H1 (cell line): ENCODE results near the gene NXPE1. TPM values are rescaled to one million over a fixed set of nuclear protein-coding genes. Genes with fewer than 3 reads are reported as not detected.

Experiments used
- CTCF ChIA-PET: fragments of 300-600 bp; sonication (Branson Sonifier 250); formaldehyde crosslinking; loops from one replicate; lab custom pipeline; 2021; ENCODE audit not compliant: partially characterized antibody; lab: Charles Lee
- POLR2A ChIA-PET: fragments of 300-600 bp; sonication (Branson Sonifier 250); formaldehyde crosslinking; loops from one replicate; lab custom pipeline; 2021; ENCODE audit warnings: inconsistent platforms; ENCODE audit not compliant: partially characterized antibody; lab: Charles Lee
- DNase-seq, 2 experiments: peaks; one replicate each; pipeline versions ENCODE4 v3.0.0 to v3.0.0-alpha.2; 2010 to 2022; ENCODE audit warnings: low spot score in 2 of 2, low read depth in 1 of 2, mixed read lengths in 1 of 2
- FAIRE-seq: peaks from 2 replicates; lab custom pipeline; 2011; peaks lifted over from hg19 to GRCh38; lab: Jason Lieb, UNC
- H2AFZ ChIP-seq: 2 replicates; pipeline ENCODE4 v1.8.1; 2012; ENCODE audit warnings: low read length, inconsistent platforms
- H2AK5ac ChIP-seq: 2 replicates; pipeline ENCODE4 v1.6.1; 2013; ENCODE audit warnings: low read depth, low read length
- H2BK120ac ChIP-seq: replicated peaks from 2 replicates; pipeline ENCODE3; 2013; ENCODE audit warnings: low read depth, low read length, inconsistent platforms
- H2BK12ac ChIP-seq: 2 replicates; pipeline ENCODE4 v1.6.1; 2013; ENCODE audit warnings: low read depth, low read length
- H2BK15ac ChIP-seq: 2 replicates; pipeline ENCODE4 v1.6.1; 2013; ENCODE audit warnings: low read length
- H2BK20ac ChIP-seq: 2 replicates; pipeline ENCODE4 v1.6.1; 2013; ENCODE audit warnings: low read length
- H2BK5ac ChIP-seq: 2 replicates; pipeline ENCODE4 v1.6.1; 2013; ENCODE audit warnings: low read depth, low read length
- H3K14ac ChIP-seq: 2 replicates; pipeline ENCODE4 v1.6.1; 2013; ENCODE audit warnings: inconsistent platforms; ENCODE audit not compliant: insufficient read length
- H3K18ac ChIP-seq: 2 replicates; pipeline ENCODE4 v1.6.1; 2013; ENCODE audit warnings: low read length; ENCODE audit errors: extremely low read depth
- H3K23ac ChIP-seq: 2 replicates; pipeline ENCODE4 v1.6.1; 2013; ENCODE audit warnings: inconsistent platforms; ENCODE audit not compliant: insufficient read length
- H3K23me2 ChIP-seq: 2 replicates; pipeline ENCODE4 v1.6.1; 2013; ENCODE audit warnings: low read depth, low read length
- H3K27ac ChIP-seq: 2 replicates; pipeline ENCODE4 v1.6.1; 2011; ENCODE audit warnings: low read depth, low read length, inconsistent platforms
- H3K27me3 ChIP-seq, 4 experiments: replicated peaks in 1 of 4; 1 replicate in 1 of 4; 2 replicates in 3 of 4; pipeline versions ENCODE4 v1.6.1 to v1.8.1; 2011 to 2013; ENCODE audit warnings: low read length in 3 of 4, mild to moderate bottlenecking in 3 of 4, inconsistent platforms in 2 of 4, mixed read lengths in 2 of 4, moderate library complexity in 1 of 4; ENCODE audit not compliant: control insufficient read depth in 3 of 4, insufficient read depth in 3 of 4; ENCODE audit errors: extremely low read depth in 1 of 4
- H3K36me3 ChIP-seq, 4 experiments: 2 replicates each; pipeline versions ENCODE4 v1.6.1 to v1.8.1; 2011 to 2013; ENCODE audit warnings: mild to moderate bottlenecking in 4 of 4, low read length in 3 of 4, moderate library complexity in 2 of 4, control low read depth in 1 of 4, inconsistent platforms in 1 of 4; ENCODE audit not compliant: insufficient read depth in 4 of 4, control insufficient read depth in 2 of 4
- H3K4ac ChIP-seq: replicated peaks from 2 replicates; pipeline ENCODE3; 2013; ENCODE audit warnings: low read length, low read depth, mixed read lengths, inconsistent platforms; ENCODE audit not compliant: insufficient read length
- H3K4me1 ChIP-seq, 4 experiments: replicated peaks in 1 of 4; 1 replicate in 1 of 4; 2 replicates in 3 of 4; pipeline versions ENCODE4 v1.6.1 to v1.8.1; 2011 to 2013; ENCODE audit warnings: low read length in 3 of 4, inconsistent platforms in 2 of 4, mixed read lengths in 1 of 4; ENCODE audit not compliant: insufficient read depth in 4 of 4, control insufficient read depth in 3 of 4
- H3K4me2 ChIP-seq, 2 experiments: 2 replicates each; pipeline versions ENCODE4 v1.6.1 to v1.8.1; 2011 to 2013; ENCODE audit warnings: low read depth in 2 of 2, low read length in 2 of 2, control low read depth in 1 of 2, inconsistent platforms in 1 of 2, mild to moderate bottlenecking in 1 of 2; ENCODE audit not compliant: insufficient read depth in 1 of 2
- H3K4me3 ChIP-seq, 4 experiments: fragments of 200-600, 300-600 bp in 1 of 4; sonication (generic), shearing (Covaris generic), sonication (Bioruptor Twin) in 1 of 4; 2 replicates each; pipeline versions ENCODE4 v1.5.1 to v1.8.1; 2011 to 2016; ENCODE audit warnings: low read length in 4 of 4, low read depth in 3 of 4, control low read depth in 2 of 4, inconsistent platforms in 2 of 4, mild to moderate bottlenecking in 2 of 4, mixed read lengths in 1 of 4, moderate library complexity in 1 of 4; ENCODE audit not compliant: insufficient read depth in 2 of 4; ENCODE audit errors: extremely low read depth in 1 of 4
- H3K56ac ChIP-seq: replicated peaks from 2 replicates; pipeline ENCODE3; 2013; ENCODE audit warnings: low read depth, mild to moderate bottlenecking, mixed read lengths, low read length, inconsistent platforms; ENCODE audit not compliant: insufficient read length
- H3K79me1 ChIP-seq: 2 replicates; pipeline ENCODE4 v1.6.1; 2013; ENCODE audit warnings: low read depth, low read length, control low read depth
- H3K79me2 ChIP-seq, 2 experiments: 2 replicates each; pipeline versions ENCODE4 v1.6.1 to v1.8.1; 2012 to 2013; ENCODE audit warnings: low read length in 2 of 2, mild to moderate bottlenecking in 2 of 2, inconsistent platforms in 1 of 2; ENCODE audit not compliant: insufficient read depth in 2 of 2, control insufficient read depth in 1 of 2
- H3K9ac ChIP-seq, 4 experiments: replicated peaks in 1 of 4; 1 replicate in 1 of 4; 2 replicates in 3 of 4; pipeline versions ENCODE4 v1.6.1 to v1.8.1; 2011 to 2013; ENCODE audit warnings: low read depth in 3 of 4, low read length in 3 of 4, control low read depth in 2 of 4, mild to moderate bottlenecking in 2 of 4, moderate library complexity in 2 of 4, inconsistent platforms in 1 of 4; ENCODE audit errors: extremely low read depth in 1 of 4
- H3K9me3 ChIP-seq, 2 experiments: 2 replicates each; pipeline versions ENCODE4 v1.6.1 to v1.8.1; 2012 to 2013; ENCODE audit warnings: mild to moderate bottlenecking in 2 of 2, moderate library complexity in 2 of 2, control low read depth in 1 of 2, inconsistent platforms in 1 of 2, low read depth in 1 of 2, low read length in 1 of 2, mixed read lengths in 1 of 2; ENCODE audit not compliant: insufficient read depth in 2 of 2
- H4K20me1 ChIP-seq, 2 experiments: replicated peaks in 1 of 2; 2 replicates each; pipeline versions ENCODE3 to v1.8.1; 2011 to 2013; ENCODE audit warnings: inconsistent platforms in 2 of 2, low read length in 2 of 2, mild to moderate bottlenecking in 1 of 2; ENCODE audit not compliant: insufficient read depth in 2 of 2, control insufficient read depth in 1 of 2
- H4K5ac ChIP-seq: 2 replicates; pipeline ENCODE4 v1.6.1; 2013; ENCODE audit warnings: low read length, low read depth, mixed read lengths, inconsistent platforms; ENCODE audit not compliant: insufficient read length
- H4K8ac ChIP-seq: 2 replicates; pipeline ENCODE4 v1.8.0; 2013; ENCODE audit warnings: mild to moderate bottlenecking, moderate library complexity, low read length, inconsistent platforms; ENCODE audit not compliant: insufficient read depth; ENCODE audit errors: extremely low read depth
- H4K91ac ChIP-seq: replicated peaks from 2 replicates; pipeline ENCODE3; 2013; ENCODE audit warnings: low read length, mixed read lengths, inconsistent platforms; ENCODE audit not compliant: insufficient read length
- EP300 ChIP-seq, 2 experiments: IDR thresholded peaks; 1 replicate in 1 of 2; 2 replicates in 1 of 2; pipeline ENCODE4 v1.6.1; 2011 to 2012; ENCODE audit warnings: low read depth in 2 of 2, low read length in 2 of 2, mild to moderate bottlenecking in 2 of 2, borderline replicate concordance in 1 of 2, inconsistent platforms in 1 of 2, moderate library complexity in 1 of 2
- EZH2 ChIP-seq: fragments of 200-600 bp; sonication (generic); IDR thresholded peaks from 2 replicates; pipeline ENCODE4 v1.7.1; 2012; ENCODE audit warnings: low read depth, mild to moderate bottlenecking, moderate library complexity, low read length, inconsistent platforms; ENCODE audit not compliant: severe bottlenecking
- HDAC6 ChIP-seq: IDR thresholded peaks from one replicate; pipeline ENCODE4 v1.7.1; 2012; ENCODE audit warnings: low read depth, mild to moderate bottlenecking, inconsistent platforms, low read length, moderate library complexity
- JUN ChIP-seq: IDR thresholded peaks from 2 replicates; pipeline ENCODE4 v1.6.1; 2011; ENCODE audit warnings: low read depth, mild to moderate bottlenecking, improper control_type of control experiment, low read length
- POLR2A ChIP-seq, 2 experiments: IDR thresholded peaks; 1 replicate in 1 of 2; 2 replicates in 1 of 2; pipeline ENCODE4 v1.6.1; 2011; ENCODE audit warnings: low read depth in 2 of 2, low read length in 2 of 2, mild to moderate bottlenecking in 2 of 2; ENCODE audit errors: control extremely low read depth in 1 of 2
- RFX5 ChIP-seq: IDR thresholded peaks from 2 replicates; pipeline ENCODE4 v1.6.1; 2011; ENCODE audit warnings: low read depth, low read length, improper control_type of control experiment, borderline replicate concordance
- SIX5 ChIP-seq: IDR thresholded peaks from 2 replicates; pipeline ENCODE4 v1.6.1; 2011; ENCODE audit warnings: mild to moderate bottlenecking, low read depth, low read length
- SP2 ChIP-seq: IDR thresholded peaks from 2 replicates; pipeline ENCODE4 v1.6.1; 2012; ENCODE audit warnings: mild to moderate bottlenecking, low read length, inconsistent platforms
- WGBS, 2 experiments: shearing (Covaris generic) in 1 of 2; methylation state at CpG; one replicate each; pipeline versions ENCODE4 v1.1.6 to v1.1.7; 2013 to 2015; ENCODE audit warnings: low lambda C conversion rate in 2 of 2, mixed read lengths in 2 of 2, inconsistent platforms in 1 of 2, low coverage in 1 of 2, missing lambda C conversion rate in 1 of 2; ENCODE audit not compliant: insufficient replicate concordance in 2 of 2, insufficient coverage in 1 of 2, insufficient read length in 1 of 2; ENCODE audit errors: extremely low coverage in 1 of 2, missing lambda C conversion rate in 1 of 2; 5-methylcytosine and 5-hydroxymethylcytosine counted together
- polyA plus RNA-seq, 7 experiments: library from polyadenylated mRNA; depleted of rRNA in 3 of 7; stranded (reverse) in 5 of 7; unstranded in 2 of 7; fragments of >200 nt in 5 of 7; fragments of 200-250 nt in 2 of 7; gene quantifications; 1 replicate in 5 of 7; 2 replicates in 1 of 7; 4 replicates in 1 of 7; pipeline versions ENCODE4 v1.2.1 to v1.2.3, GENCODE V29; 2011 to 2013; ENCODE audit warnings: missing spikeins in 2 of 7, mixed read lengths in 2 of 7
- total RNA-seq: library from RNA; stranded (reverse); fragmentation: NEBNext Ultra II Directional; extraction: Animal tissue kit (Norgen Biotek cat#: 25700); gene quantifications from 2 replicates; pipeline ENCODE4 v1.2.1, GENCODE V29; 2021
- TF ChIP-seq, protein P1 (sequence below): IDR thresholded peaks from 2 replicates; pipeline ENCODE4 v1.6.1; 2012; ENCODE audit warnings: inconsistent platforms

The NXPE1 gene
- total and polyA plus RNA-seq, 2 of the 8 experiments (the other 6 are each of a cell fraction or from before 2014, with no cell fraction given), result not detected

DNA sequence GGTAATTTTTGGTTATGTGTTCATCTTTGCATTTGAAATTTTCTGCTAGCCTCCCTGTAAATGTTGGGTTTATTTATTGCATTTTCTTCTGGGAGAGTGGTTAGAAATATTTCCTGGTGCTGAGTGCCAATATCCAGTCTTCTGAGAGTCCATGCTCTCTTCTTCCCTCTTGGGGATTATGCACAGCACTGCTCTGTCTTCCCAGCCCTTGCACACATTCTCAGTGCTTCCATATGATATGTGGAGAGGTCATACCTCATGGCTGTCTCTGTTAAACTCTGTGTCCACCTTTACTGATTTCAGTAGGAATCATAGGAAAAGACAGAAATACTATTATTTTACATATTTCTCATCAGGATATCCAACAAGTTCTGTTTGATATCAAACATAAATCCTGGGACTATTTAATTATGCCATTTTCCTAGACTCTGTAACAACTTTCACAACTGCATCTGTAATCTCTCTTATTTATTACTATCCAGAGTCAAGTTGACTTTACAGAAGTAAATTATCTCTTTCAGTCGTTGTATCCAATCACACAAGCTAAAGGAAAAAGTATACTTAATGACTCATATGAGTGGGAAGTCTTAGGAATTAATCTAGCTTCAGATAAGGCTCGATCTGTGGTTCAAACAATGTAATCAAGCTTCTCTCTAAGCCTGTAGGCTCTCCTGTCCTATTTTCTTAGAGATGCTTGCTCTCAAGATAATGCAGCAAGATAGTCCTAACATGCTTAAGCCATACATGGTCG is 2.7 kb upstream of the NXPE1 start:
- no peak overlapping the region for H2BK12ac ChIP-seq
- no peaks in the 10 kb centered on the region for H4K20me1 ChIP-seq
- H3K79me1 ChIP-seq, result no peaks in the 10 kb centered on the region
- ChIA-PET POLR2A (no interaction called here), CTCF (no interaction called here)
- H3K18ac ChIP-seq, result no peak overlapping the region
- no peak overlapping the region for H4K91ac ChIP-seq
- H4K8ac ChIP-seq, result no peak overlapping the region
- H3K4ac ChIP-seq, result no peak overlapping the region
- no peak overlapping the region for H2AK5ac ChIP-seq
- H2BK20ac ChIP-seq, result no peak overlapping the region
- H3K4me1 ChIP-seq, result peaks cover 0 to 4% (median 3%) of the 10 kb centered on the region in 4 experiments; a peak in 3 of 7 replicates
- no peak overlapping the region for H3K14ac ChIP-seq
- no peak overlapping the region for H2BK120ac ChIP-seq
- no peak overlapping the region for H2BK5ac ChIP-seq
- H3K4me2 ChIP-seq, result no peak overlapping the region
- no peaks in the 10 kb centered on the region for H3K79me2 ChIP-seq
- H4K5ac ChIP-seq, result no peak overlapping the region
- H2BK15ac ChIP-seq, result no peak overlapping the region
- no peak overlapping the region for H3K23ac ChIP-seq
- no peak overlapping the region for H3K27ac ChIP-seq
- no peaks in the 10 kb centered on the region for H3K36me3 ChIP-seq
- H3K9me3 ChIP-seq, result no peaks in the 10 kb centered on the region
- 69% methylated on average over 3 of the region's 3 CpGs; no CpG with 5 or more reads in 1 of the 2 experiments for WGBS, 2 experiments
- FAIRE-seq (peak; percentile 76), DNase-seq (no peak)
- H3K4me3 ChIP-seq, result no peak overlapping the region
- peak overlapping the region in 1 of 4 experiments; percentile 34; a peak in 1 of 7 replicates for H3K9ac ChIP-seq
- no peaks in the 10 kb centered on the region for H3K27me3 ChIP-seq
- no peak overlapping the region for H3K56ac ChIP-seq
- H3K23me2 ChIP-seq, result no peaks in the 10 kb centered on the region
- H2AFZ ChIP-seq, result no peak overlapping the region
- TF ChIP-seq SP2 (no peak), JUN (no peak), SIX5 (no peak), RFX5 (no peak), EZH2 (no peak), EP300 (IDR thresholded peaks at IDR 0.05; ENCODE audit: borderline replicate concordance in 1 of 2, low read depth in 2 of 2, low read length in 2 of 2) (no peak), POLR2A (IDR thresholded peaks at IDR 0.05; ENCODE audit: control extremely low read depth in 1 of 2, low read depth in 2 of 2, low read length in 2 of 2) (no peak), HDAC6 (no peak)
- TF ChIP-seq, protein P1, sequence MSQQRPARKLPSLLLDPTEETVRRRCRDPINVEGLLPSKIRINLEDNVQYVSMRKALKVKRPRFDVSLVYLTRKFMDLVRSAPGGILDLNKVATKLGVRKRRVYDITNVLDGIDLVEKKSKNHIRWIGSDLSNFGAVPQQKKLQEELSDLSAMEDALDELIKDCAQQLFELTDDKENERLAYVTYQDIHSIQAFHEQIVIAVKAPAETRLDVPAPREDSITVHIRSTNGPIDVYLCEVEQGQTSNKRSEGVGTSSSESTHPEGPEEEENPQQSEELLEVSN, result no peak
